WTC11 (cell line): ENCODE measurements around the gene ITGAV. TPM values are rescaled to one million over a fixed set of nuclear protein-coding genes. Genes with fewer than 3 reads are reported as not detected.

Experiments used
- ATAC-seq: fragments of 200-7000 bp; cut with Tn5 transposase; 2 replicates; pipeline ENCODE4 v1.10.0; 2021; ENCODE audit warnings: mild to moderate bottlenecking, moderate library complexity
- CTCF ChIA-PET: fragments of 300-600 bp; sonication (Branson Sonifier 250); formaldehyde crosslinking; loops from one replicate; lab custom pipeline; 2021; ENCODE audit warnings: antibody characterized with exemption; lab: Charles Lee
- POLR2A ChIA-PET: fragments of 350-600 bp; sonication (Branson Sonifier 250); formaldehyde crosslinking; loops from one replicate; lab custom pipeline; 2021; ENCODE audit warnings: antibody characterized with exemption; lab: Charles Lee
- DNase-seq: peaks from one replicate; pipeline ENCODE4 v3.0.0; 2021; ENCODE audit warnings: low spot score
- H3K27ac Mint-ChIP-seq: 2 replicates; pipeline ENCODE4 v1.8.0; 2021; ENCODE audit warnings: mixed read lengths
- H3K27me3 Mint-ChIP-seq: 2 replicates; pipeline ENCODE4 v1.8.0; 2021; ENCODE audit warnings: low read depth, mild to moderate bottlenecking, moderate library complexity, mixed read lengths
- H3K36me3 Mint-ChIP-seq: 2 replicates; pipeline ENCODE4 v1.8.0; 2021; ENCODE audit warnings: mixed read lengths
- H3K4me1 Mint-ChIP-seq: 2 replicates; pipeline ENCODE4 v1.8.0; 2022; ENCODE audit warnings: mixed read lengths
- H3K4me3 Mint-ChIP-seq: 2 replicates; pipeline ENCODE4 v1.8.0; 2021; ENCODE audit warnings: mild to moderate bottlenecking, moderate library complexity, mixed read lengths
- H3K9me3 Mint-ChIP-seq: 2 replicates; pipeline ENCODE4 v1.8.0; 2021; ENCODE audit warnings: mixed read lengths
- ATF1 ChIP-seq: sonication (generic); formaldehyde crosslinking; IDR thresholded peaks from 2 replicates; pipeline ENCODE4 v1.8.1; 2023; ENCODE audit warnings: mild to moderate bottlenecking, moderate library complexity, missing genetic modification reagents
- EMX1 ChIP-seq: fragments of 250-450 bp; sonication (Bioruptor Pico); IDR thresholded peaks from 2 replicates; pipeline ENCODE4 v1.8.0; 2021; ENCODE audit warnings: mild to moderate bottlenecking
- ESRRA ChIP-seq: sonication (generic); formaldehyde crosslinking; IDR thresholded peaks from 2 replicates; pipeline ENCODE4 v1.8.1; 2022; ENCODE audit warnings: mild to moderate bottlenecking, missing genetic modification reagents, borderline replicate concordance
- FOXP1 ChIP-seq: sonication (generic); formaldehyde crosslinking; IDR thresholded peaks from 2 replicates; pipeline ENCODE4 v1.8.0; 2022; ENCODE audit warnings: missing genetic modification reagents, mild to moderate bottlenecking, moderate library complexity, borderline replicate concordance
- GTF2I ChIP-seq: fragments of 250-450 bp; sonication (Bioruptor Pico); conservative IDR thresholded peaks from 2 replicates; pipeline ENCODE4 v1.4.0; 2021; ENCODE audit warnings: mild to moderate bottlenecking
- HMGA2 ChIP-seq: fragments of 250-450 bp; sonication (Bioruptor Pico); IDR thresholded peaks from 2 replicates; pipeline ENCODE4 v1.4.0; 2021; ENCODE audit warnings: mild to moderate bottlenecking, moderate library complexity
- IRF2 ChIP-seq: sonication (generic); formaldehyde crosslinking; IDR thresholded peaks from 2 replicates; pipeline ENCODE4 v1.8.0; 2022; ENCODE audit warnings: low read depth, missing genetic modification reagents, borderline replicate concordance
- JUN ChIP-seq: sonication (generic); formaldehyde crosslinking; IDR thresholded peaks from 2 replicates; pipeline ENCODE4 v1.8.0; 2023; ENCODE audit warnings: mild to moderate bottlenecking, missing genetic modification reagents
- MYBL2 ChIP-seq: sonication (generic); formaldehyde crosslinking; IDR thresholded peaks from 2 replicates; pipeline ENCODE4 v1.8.1; 2023; ENCODE audit warnings: mild to moderate bottlenecking, moderate library complexity, missing genetic modification reagents
- NR3C1 ChIP-seq: sonication (generic); formaldehyde crosslinking; conservative IDR thresholded peaks from 2 replicates; pipeline ENCODE4 v1.8.1; 2023; ENCODE audit warnings: low read depth, mild to moderate bottlenecking, missing genetic modification reagents
- SMAD4 ChIP-seq: sonication (generic); formaldehyde crosslinking; IDR thresholded peaks from 2 replicates; pipeline ENCODE4 v1.8.0; 2022; ENCODE audit warnings: mild to moderate bottlenecking, missing genetic modification reagents
- ZBTB21 ChIP-seq: sonication (generic); formaldehyde crosslinking; IDR thresholded peaks from 2 replicates; pipeline ENCODE4 v1.8.1; 2023; ENCODE audit warnings: mild to moderate bottlenecking, missing genetic modification reagents, borderline replicate concordance
- ZNF416 ChIP-seq: fragments of 250-450 bp; sonication (Bioruptor Pico); IDR thresholded peaks from 2 replicates; pipeline ENCODE4 v1.9.0; 2021; ENCODE audit warnings: mild to moderate bottlenecking, inconsistent platforms
- ZNF671 ChIP-seq: fragments of 250-450 bp; sonication (Bioruptor Pico); IDR thresholded peaks from 2 replicates; pipeline ENCODE4 v1.8.0; 2021; ENCODE audit warnings: mild to moderate bottlenecking
- total RNA-seq: library from RNA; stranded (reverse); gene quantifications from 3 replicates; pipeline ENCODE4 v1.2.3, GENCODE V29; 2021
- TF ChIP-seq, protein P1 (sequence below): sonication (generic); formaldehyde crosslinking; IDR thresholded peaks from 2 replicates; pipeline ENCODE4 v1.8.1; 2022; ENCODE audit warnings: mild to moderate bottlenecking, missing genetic modification reagents, moderate library complexity, borderline replicate concordance
- TF ChIP-seq, protein P2 (sequence below): sonication (generic); formaldehyde crosslinking; IDR thresholded peaks from 2 replicates; pipeline ENCODE4 v1.8.1; 2023; ENCODE audit warnings: mild to moderate bottlenecking, missing genetic modification reagents, borderline replicate concordance
- TF ChIP-seq, protein P3 (sequence below): sonication (generic); formaldehyde crosslinking; IDR thresholded peaks from 2 replicates; pipeline ENCODE4 v1.8.0; 2023; ENCODE audit warnings: mild to moderate bottlenecking, missing genetic modification reagents
- TF ChIP-seq, protein P4 (sequence below): fragments of 250-450 bp; sonication (Bioruptor Pico); IDR thresholded peaks from 2 replicates; pipeline ENCODE4 v2.1.2; 2022; ENCODE audit warnings: mild to moderate bottlenecking, moderate library complexity
- TF ChIP-seq, protein P5 (sequence below): sonication (generic); formaldehyde crosslinking; conservative IDR thresholded peaks from 2 replicates; pipeline ENCODE4 v1.8.1; 2022; ENCODE audit warnings: mild to moderate bottlenecking, missing genetic modification reagents
- TF ChIP-seq, protein P6 (sequence below): sonication (generic); formaldehyde crosslinking; conservative IDR thresholded peaks from 2 replicates; pipeline ENCODE4 v1.8.1; 2023; ENCODE audit warnings: mild to moderate bottlenecking, low read depth, missing genetic modification reagents, moderate library complexity
- TF ChIP-seq, protein P7 (sequence below): sonication (generic); formaldehyde crosslinking; IDR thresholded peaks from 2 replicates; pipeline ENCODE4 v1.8.1; 2022; ENCODE audit warnings: mild to moderate bottlenecking, moderate library complexity, missing genetic modification reagents

Gene ITGAV
- total RNA-seq, 1 experiment from 2014 or later: 30.0 TPM

DNA sequence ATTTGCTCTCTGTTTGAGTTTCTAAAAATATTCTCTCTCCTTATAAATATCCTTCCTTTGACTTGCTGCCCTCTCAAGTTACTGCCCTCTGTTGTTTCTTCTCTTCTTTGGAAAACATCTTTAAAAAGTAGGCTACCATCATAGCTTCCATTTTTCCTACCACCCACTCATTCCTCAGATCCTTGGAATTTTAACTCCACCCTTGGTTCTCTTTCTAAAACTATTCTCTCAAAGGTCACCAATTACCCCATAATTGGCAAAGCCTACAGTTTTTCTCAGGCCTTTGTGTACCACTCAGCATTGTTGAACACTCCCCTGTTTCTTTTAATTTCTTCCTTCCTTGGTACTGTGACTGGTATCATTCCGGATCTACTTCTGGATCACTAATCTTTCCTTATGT, 43.0 kb upstream of the ITGAV start (continued):
- no peak for TF ChIP-seq ZNF416
- TF ChIP-seq, protein P1, sequence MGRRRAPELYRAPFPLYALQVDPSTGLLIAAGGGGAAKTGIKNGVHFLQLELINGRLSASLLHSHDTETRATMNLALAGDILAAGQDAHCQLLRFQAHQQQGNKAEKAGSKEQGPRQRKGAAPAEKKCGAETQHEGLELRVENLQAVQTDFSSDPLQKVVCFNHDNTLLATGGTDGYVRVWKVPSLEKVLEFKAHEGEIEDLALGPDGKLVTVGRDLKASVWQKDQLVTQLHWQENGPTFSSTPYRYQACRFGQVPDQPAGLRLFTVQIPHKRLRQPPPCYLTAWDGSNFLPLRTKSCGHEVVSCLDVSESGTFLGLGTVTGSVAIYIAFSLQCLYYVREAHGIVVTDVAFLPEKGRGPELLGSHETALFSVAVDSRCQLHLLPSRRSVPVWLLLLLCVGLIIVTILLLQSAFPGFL (CRISPR knock-in tag): no peak
- TF ChIP-seq, protein P2, sequence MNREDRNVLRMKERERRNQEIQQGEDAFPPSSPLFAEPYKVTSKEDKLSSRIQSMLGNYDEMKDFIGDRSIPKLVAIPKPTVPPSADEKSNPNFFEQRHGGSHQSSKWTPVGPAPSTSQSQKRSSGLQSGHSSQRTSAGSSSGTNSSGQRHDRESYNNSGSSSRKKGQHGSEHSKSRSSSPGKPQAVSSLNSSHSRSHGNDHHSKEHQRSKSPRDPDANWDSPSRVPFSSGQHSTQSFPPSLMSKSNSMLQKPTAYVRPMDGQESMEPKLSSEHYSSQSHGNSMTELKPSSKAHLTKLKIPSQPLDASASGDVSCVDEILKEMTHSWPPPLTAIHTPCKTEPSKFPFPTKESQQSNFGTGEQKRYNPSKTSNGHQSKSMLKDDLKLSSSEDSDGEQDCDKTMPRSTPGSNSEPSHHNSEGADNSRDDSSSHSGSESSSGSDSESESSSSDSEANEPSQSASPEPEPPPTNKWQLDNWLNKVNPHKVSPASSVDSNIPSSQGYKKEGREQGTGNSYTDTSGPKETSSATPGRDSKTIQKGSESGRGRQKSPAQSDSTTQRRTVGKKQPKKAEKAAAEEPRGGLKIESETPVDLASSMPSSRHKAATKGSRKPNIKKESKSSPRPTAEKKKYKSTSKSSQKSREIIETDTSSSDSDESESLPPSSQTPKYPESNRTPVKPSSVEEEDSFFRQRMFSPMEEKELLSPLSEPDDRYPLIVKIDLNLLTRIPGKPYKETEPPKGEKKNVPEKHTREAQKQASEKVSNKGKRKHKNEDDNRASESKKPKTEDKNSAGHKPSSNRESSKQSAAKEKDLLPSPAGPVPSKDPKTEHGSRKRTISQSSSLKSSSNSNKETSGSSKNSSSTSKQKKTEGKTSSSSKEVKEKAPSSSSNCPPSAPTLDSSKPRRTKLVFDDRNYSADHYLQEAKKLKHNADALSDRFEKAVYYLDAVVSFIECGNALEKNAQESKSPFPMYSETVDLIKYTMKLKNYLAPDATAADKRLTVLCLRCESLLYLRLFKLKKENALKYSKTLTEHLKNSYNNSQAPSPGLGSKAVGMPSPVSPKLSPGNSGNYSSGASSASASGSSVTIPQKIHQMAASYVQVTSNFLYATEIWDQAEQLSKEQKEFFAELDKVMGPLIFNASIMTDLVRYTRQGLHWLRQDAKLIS (CRISPR knock-in tag): no peak
- TF ChIP-seq MYBL2 (CRISPR knock-in tag): no peak
- TF ChIP-seq JUN (CRISPR knock-in tag): no peak
- no peak for TF ChIP-seq HMGA2 (CRISPR knock-in tag)
- no peak for TF ChIP-seq ZBTB21 (CRISPR knock-in tag)
- TF ChIP-seq NR3C1 (CRISPR knock-in tag): no peak

DNA sequence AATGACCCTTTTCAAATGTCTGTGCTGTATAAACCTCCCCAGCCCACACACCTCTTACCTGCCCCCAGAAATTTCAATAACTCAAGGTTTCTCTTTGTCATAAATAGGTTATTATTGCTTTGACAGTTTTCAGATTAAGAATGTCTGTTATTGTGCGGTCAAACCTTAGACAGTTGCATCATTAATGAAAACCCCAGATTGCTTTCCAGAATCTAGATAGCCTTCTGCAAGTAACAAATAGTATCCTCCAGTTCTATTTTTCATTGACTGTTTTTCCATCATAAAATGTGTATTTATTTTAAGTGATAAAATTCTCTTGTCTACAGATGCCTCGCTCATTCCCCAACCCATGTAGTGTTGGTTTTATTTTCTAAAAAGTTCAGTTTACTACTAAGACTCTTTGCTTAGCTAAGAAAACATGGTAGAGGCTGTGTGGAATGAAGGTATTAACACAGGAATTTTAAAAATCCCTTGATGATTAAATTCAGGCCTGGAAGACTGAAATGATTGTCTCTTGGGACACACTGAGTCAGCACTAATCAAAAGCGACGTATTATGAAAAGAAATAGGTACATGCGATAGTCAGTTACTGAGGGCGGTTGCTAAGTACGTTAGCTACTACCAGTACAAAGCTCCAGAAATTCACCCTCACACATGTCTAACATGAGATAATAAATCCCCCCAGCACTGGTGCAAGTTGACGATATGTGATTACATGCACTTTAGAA, 38.4 kb upstream of the ITGAV start:
- ATAC-seq (no peak), DNase-seq (no peak)
- Mint-ChIP-seq H3K4me3 (no peak overlapping the region), H3K27ac (no peak overlapping the region; the same call in 1 of the 2 replicates), H3K27me3 (no peaks in the 10 kb centered on the region), H3K9me3 (peaks cover 3% of the 10 kb centered on the region; the same call in 1 of the 2 replicates), H3K4me1 (no peaks in the 10 kb centered on the region), H3K36me3 (no peaks in the 10 kb centered on the region)
- CTCF ChIA-PET: no interaction called here
- POLR2A ChIA-PET: no interaction called here
- no peak for TF ChIP-seq ZNF416
- TF ChIP-seq, protein P3, sequence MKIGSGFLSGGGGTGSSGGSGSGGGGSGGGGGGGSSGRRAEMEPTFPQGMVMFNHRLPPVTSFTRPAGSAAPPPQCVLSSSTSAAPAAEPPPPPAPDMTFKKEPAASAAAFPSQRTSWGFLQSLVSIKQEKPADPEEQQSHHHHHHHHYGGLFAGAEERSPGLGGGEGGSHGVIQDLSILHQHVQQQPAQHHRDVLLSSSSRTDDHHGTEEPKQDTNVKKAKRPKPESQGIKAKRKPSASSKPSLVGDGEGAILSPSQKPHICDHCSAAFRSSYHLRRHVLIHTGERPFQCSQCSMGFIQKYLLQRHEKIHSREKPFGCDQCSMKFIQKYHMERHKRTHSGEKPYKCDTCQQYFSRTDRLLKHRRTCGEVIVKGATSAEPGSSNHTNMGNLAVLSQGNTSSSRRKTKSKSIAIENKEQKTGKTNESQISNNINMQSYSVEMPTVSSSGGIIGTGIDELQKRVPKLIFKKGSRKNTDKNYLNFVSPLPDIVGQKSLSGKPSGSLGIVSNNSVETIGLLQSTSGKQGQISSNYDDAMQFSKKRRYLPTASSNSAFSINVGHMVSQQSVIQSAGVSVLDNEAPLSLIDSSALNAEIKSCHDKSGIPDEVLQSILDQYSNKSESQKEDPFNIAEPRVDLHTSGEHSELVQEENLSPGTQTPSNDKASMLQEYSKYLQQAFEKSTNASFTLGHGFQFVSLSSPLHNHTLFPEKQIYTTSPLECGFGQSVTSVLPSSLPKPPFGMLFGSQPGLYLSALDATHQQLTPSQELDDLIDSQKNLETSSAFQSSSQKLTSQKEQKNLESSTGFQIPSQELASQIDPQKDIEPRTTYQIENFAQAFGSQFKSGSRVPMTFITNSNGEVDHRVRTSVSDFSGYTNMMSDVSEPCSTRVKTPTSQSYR: no peak
- TF ChIP-seq FOXP1 (CRISPR knock-in tag): no peak
- TF ChIP-seq ESRRA (CRISPR knock-in tag): no peak
- TF ChIP-seq, protein P4, sequence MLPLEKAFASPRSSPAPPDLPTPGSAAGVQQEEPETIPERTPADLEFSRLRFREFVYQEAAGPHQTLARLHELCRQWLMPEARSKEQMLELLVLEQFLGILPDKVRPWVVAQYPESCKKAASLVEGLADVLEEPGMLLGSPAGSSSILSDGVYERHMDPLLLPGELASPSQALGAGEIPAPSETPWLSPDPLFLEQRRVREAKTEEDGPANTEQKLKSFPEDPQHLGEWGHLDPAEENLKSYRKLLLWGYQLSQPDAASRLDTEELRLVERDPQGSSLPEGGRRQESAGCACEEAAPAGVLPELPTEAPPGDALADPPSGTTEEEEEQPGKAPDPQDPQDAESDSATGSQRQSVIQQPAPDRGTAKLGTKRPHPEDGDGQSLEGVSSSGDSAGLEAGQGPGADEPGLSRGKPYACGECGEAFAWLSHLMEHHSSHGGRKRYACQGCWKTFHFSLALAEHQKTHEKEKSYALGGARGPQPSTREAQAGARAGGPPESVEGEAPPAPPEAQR (CRISPR knock-in tag): no peak
- TF ChIP-seq, protein P5, sequence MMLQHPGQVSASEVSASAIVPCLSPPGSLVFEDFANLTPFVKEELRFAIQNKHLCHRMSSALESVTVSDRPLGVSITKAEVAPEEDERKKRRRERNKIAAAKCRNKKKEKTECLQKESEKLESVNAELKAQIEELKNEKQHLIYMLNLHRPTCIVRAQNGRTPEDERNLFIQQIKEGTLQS (CRISPR knock-in tag): no peak
- TF ChIP-seq, protein P6, sequence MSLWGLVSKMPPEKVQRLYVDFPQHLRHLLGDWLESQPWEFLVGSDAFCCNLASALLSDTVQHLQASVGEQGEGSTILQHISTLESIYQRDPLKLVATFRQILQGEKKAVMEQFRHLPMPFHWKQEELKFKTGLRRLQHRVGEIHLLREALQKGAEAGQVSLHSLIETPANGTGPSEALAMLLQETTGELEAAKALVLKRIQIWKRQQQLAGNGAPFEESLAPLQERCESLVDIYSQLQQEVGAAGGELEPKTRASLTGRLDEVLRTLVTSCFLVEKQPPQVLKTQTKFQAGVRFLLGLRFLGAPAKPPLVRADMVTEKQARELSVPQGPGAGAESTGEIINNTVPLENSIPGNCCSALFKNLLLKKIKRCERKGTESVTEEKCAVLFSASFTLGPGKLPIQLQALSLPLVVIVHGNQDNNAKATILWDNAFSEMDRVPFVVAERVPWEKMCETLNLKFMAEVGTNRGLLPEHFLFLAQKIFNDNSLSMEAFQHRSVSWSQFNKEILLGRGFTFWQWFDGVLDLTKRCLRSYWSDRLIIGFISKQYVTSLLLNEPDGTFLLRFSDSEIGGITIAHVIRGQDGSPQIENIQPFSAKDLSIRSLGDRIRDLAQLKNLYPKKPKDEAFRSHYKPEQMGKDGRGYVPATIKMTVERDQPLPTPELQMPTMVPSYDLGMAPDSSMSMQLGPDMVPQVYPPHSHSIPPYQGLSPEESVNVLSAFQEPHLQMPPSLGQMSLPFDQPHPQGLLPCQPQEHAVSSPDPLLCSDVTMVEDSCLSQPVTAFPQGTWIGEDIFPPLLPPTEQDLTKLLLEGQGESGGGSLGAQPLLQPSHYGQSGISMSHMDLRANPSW (CRISPR knock-in tag): no peak
- no peak for TF ChIP-seq SMAD4 (CRISPR knock-in tag)
- TF ChIP-seq ZNF671 (CRISPR knock-in tag): no peak
- TF ChIP-seq, protein P7, sequence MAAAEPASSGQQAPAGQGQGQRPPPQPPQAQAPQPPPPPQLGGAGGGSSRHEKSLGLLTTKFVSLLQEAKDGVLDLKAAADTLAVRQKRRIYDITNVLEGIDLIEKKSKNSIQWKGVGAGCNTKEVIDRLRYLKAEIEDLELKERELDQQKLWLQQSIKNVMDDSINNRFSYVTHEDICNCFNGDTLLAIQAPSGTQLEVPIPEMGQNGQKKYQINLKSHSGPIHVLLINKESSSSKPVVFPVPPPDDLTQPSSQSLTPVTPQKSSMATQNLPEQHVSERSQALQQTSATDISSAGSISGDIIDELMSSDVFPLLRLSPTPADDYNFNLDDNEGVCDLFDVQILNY (CRISPR knock-in tag): no peak
- no peak for TF ChIP-seq IRF2 (CRISPR knock-in tag)
- no peak for TF ChIP-seq ATF1 (CRISPR knock-in tag)
- TF ChIP-seq GTF2I (CRISPR knock-in tag): no peak
- TF ChIP-seq EMX1 (CRISPR knock-in tag): no peak
